NCI-H82 (cell line): ENCODE data around the gene TBC1D19.

Experiments
- DNase-seq: peaks from one replicate; lab custom pipeline; 2025; lab: John Stamatoyannopoulos, UW

The TBC1D19 gene

DNA sequence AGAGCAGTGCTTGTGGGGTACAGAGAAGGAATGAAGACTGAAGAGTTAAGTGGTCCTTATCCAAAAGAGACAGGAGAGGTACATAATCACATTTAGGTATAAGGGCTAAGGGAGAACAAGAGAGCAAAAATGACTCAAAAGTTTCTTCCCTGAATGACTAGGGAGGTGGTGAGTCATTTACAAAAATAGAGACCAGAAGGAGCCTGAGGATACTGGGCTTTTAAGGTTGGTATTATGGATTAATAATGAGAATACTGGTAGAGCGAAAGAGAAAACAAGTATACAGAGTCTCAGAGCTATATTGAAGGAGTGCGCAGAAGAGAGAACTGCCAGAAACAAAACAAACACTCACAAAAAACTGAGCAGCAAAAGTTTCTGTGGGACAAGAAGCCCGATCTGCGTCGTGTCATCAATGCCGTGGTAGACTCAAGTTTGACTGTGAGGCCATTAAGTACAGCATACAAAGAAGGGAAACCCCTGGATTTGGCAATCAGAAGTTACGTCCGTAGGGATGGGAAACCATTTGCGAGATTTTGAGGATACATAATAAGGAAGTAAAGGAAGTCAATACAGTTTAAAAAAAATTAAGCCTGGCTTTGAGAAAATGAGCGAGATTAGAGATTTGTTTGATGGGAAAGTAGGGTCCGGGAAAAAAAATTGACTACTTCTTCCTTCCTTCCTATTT, 147.6 kb downstream of the TBC1D19 start:
- no peak for DNase-seq

DNA sequence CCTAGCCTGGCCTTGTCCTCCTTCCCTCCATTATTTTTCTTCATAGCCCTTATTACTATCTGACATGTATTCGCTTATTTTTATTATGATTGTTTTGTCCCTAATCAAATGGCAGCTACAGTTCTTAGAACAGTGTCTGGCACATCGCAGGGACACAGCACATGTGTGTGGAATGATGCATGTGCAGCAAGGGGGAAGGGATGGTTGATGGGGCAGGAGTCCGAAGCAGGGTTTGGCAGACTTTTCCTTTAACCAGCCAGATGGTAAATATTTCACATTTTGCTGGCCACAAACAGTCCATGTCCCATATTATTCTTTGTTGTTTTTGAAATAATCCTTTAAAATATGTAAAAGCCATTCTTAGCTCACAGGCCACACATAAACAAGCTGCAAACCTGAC, 148.5 kb downstream of the TBC1D19 start:
- DNase-seq = no peak

DNA sequence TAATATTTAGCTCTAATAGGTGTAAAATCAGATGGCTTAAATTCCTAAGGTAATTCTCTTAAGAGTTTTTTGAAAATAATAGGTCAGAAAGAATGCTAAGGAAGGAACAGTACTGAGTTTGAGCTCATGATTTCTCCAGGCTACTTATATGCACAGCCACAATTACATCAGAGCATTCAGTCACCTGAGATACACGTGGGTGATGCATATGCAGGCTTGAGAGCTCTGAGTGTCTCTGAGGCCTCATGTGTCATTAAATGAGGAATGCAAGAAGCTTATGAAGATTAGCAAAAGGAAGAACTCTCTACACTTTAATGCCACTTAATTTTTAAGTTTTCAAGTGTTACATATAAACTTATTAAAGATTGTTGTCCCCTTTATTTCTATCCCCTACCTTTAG, 152.7 kb downstream of the TBC1D19 start:
- peak; percentile 17 for DNase-seq

- no peak for DNase-seq
Observed at GRCh38 chr4:26737385-26737784, 153.5 kb downstream of the TBC1D19 start.

GRCh38 chr4:26741491-26741871, 157.6 kb downstream of the TBC1D19 start:
- no peak for DNase-seq

DNA sequence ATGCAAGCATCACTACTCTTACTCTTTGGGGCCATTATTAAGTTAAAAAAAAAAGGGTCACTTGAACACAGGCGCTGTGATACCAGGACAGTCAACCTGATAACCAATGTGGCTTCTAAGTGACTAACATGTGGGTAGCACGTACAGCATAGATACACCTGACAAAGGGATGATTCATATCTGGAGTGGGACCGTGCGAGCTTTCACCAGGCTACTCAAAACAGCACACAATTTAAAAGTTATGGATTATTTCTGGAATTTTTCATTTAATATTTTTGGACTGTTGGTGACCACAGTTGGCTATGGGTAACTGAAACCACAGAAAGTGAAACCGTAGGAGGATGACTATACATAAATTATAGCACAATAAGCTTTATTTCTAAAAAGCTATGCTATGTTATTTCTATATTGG, 162.9 kb downstream of the TBC1D19 start:
- DNase-seq = no peak

- DNase-seq = no peak
Observed at GRCh38 chr4:26748811-26749210, 164.9 kb downstream of the TBC1D19 start.

DNA sequence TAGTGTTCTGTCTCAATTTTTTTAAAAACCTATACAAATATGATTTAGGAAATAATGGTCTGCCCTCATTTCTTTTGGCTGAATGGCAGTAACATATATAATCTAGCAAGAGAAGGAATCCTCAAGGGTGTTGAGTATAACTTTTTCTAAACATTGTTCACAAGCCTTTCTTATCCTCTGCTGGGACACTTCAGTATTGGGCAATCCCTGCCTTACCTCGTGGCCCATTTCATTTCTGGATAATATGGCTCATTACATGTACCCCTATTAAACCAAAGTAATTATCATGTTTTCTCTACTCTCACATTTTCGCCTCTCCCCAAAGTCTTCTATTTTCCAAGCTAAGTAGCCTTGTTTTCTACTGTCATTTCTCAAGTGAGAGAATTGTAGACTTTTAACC, 166.0 kb downstream of the TBC1D19 start:
- DNase-seq = no peak

DNA sequence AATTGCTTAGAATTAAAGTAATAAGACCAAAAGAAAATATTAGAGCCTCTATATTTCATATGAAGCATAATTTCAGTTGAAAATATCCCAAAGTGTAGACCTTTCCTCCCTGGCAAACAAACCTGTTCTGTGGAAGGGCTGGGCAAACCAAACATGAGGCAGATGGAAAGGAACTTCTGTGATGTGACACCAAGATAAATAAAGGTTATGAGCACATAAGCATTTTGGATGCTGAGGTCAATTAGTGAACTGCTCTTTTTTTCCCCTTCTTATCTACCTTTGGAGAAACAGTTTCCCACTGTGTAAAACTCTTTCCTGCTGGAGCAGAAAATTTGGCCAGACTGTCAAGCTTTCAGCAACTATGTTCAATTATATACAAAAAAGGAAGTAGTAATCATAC, 167.1 kb downstream of the TBC1D19 start:
- DNase-seq = no peak

DNA sequence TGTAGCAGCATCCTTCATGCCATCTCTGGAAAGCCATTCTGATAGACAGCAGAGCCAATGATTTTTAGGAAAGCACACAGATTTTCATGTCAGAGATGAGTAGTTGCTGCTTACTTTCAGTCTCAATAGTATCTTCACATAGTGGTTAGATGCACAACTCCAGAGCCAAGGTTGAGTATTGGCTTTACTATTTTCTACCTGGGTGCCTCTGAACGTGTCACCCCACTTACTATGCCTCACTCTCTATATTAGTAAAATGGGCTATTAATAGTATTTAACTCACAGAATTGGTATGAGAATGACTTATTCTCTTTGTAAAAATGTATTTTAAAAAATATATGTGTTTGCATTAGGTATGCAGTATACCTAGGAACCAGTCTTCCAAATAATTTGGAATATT, 168.0 kb downstream of the TBC1D19 start:
- no peak for DNase-seq

DNA sequence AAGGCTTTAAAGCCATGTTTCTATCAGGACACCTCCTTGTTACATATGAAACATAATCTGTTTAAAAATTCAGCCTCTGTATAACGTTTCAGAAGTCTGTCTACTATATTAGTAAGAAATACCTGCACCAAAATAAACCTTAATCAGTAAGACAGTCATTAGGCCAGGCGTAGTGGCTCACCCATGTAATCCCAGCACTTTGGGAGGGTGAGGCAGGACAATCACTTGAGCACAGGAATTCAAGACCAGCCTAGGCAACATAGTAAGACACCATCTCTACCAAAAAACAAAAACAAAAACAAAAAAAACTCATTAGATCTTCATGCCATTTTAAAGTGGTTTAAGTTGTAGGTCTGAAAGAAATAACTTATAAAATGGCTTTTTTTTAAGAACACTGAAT, 169.3 kb downstream of the TBC1D19 start:
- no peak for DNase-seq

DNA sequence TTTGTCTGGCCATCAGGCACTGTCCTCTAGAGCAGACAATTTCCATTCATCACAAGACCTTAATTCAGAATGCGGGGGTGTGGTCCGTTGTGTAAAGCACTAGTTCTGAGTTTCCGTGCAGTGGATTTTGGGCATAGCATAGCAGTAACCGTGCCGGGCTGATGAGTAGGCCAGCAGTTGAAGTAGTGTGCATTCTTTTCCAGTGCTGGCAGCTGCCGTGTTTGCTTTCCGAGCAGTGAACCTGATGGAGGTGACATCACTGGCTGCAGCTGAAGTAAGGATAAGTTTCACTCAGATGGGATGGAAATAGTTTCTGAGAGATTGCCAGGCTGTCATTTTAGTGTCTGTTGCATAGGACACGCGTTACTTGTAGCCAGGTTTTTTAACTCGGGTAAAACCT, 169.7 kb downstream of the TBC1D19 start:
- peak; percentile 8 for DNase-seq

- no peak for DNase-seq
Observed at GRCh38 chr4:26757751-26758150, 173.9 kb downstream of the TBC1D19 start.

DNA sequence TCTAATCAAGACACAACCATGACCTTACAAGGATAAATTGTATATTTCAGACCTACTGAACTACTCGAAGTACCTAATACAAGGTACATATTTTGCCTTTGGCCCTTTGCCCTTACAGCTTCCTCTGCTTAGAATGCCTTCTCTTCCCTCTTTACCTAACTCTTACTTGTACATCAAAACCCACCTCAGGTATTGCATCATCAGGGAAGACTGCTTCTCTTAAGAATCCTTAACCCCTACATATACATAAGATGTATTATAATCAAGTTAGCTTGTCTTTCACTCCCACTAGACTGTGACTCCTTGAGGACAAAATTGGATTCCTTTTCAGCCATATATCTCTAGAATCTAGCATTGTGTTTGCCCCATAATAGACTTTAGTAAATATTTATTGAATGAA, 175.0 kb downstream of the TBC1D19 start:
- DNase-seq = no peak

DNA sequence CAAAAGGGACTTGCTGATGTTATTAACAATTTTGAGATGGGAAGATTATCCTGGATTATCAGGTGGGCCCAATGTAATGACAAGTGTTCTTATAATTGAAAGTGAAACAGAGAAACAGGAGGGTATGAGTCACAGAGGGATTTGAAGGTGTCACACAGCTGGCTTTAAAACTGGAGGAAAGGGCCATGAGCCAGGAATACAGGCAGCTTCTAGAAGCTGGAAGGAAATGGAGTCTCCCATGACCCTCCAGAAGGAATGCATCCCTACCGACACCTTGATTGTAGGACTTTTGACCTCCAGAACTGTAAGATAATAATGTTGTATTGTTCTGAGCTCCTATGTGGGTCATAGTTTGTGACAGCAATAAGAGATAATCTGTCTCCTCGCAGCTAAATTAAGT, 178.8 kb downstream of the TBC1D19 start:
- DNase-seq = peak; percentile 40

- DNase-seq = no peak
Observed at GRCh38 chr4:26763063-26763462, 179.2 kb downstream of the TBC1D19 start.

DNA sequence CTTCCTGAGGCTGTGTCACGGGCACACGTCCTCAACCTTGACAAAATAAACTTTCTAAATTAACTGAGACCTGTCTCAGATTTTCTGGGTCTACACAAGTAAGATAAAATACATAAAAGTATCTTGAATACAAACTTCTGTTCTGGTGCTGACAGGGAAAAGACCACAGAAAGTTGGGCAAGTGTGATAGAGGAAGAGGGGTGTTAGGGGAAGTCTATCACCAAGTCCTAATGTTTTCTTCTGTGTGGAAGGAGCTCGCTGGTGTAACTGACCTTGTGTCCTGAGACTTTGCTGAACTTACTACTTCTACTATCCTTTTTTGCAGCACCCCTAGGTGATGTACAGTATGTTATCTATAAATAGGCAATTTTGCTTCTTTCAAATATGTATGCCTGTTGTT, 179.8 kb downstream of the TBC1D19 start:
- no peak for DNase-seq

DNA sequence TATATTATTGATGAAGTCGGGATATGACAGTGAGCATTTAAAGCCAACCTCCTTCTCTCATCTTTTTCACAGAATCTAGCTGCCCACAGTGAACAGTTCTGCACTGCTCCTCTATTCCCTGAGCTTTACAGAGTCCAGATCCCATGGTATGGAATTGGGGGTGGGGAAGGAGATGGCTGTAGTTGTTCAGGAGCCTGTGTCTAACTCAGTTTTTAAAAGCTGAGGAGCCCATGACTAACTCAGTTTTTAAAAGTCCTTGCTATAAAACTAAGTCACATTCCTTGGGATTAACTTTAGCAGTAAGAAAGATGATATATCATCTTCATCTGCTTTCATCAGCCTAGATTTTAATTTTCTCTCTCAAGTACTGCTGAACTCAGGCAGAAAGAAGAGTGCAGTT, 180.3 kb downstream of the TBC1D19 start:
- DNase-seq = no peak

DNA sequence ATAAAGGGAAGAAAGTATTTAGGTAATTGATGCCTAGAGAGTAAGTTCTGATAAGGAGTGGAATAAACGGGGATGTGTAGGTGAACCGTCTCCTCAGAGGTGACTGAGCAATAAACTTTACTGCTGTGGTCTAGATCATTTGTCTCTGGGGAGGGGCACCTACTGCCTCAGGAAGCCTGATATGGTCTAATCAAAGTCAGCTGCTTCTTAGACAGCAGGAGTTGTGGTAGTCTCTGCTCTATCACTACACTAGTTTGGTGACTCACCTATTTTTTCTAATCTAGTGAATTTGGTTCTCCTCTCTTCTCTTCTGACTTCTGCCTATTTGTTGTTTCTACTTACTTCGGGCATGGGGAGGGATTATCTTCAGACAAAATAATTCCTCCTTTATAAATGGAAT, 181.6 kb downstream of the TBC1D19 start:
- DNase-seq = no peak

- no peak for DNase-seq
Observed at GRCh38 chr4:26766141-26766540, 182.3 kb downstream of the TBC1D19 start.

DNA sequence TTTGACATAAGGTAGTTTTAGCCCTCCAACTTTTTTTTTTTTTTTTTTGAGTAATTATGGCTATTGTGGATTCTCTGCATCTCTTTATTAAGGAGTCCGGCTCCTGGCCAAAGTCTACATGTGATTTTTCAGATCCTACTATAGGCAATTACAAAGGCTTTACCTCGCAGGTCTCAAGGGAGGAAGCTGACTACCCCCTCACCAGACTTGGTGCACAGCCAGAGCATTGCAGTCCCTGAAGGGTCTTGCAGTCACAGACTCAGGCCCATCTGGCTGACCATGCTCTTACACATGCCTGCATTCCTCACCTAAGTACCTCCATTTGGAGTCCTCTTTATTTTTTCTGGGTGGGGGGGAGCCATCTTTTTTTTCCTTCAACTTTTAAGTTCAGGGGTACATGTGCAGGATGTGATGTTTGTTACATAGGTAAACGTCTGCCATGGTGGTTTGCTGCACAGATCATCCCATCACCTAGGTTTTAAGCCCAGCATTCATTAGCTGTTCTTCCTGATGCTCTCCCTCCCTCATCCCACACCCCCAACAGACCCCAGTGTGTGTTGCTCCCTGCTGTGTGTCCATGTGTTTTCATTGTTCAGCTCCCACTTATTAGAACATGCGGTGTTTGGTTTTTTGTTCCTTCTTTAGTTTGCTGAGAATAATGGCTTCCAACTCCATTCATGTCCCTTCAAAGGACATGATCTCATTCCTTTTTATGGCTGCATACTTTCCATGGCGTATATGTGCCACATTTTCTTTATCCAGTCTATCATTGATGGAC, 188.4 kb downstream of the TBC1D19 start:
- DNase-seq = peak; percentile 2

DNA sequence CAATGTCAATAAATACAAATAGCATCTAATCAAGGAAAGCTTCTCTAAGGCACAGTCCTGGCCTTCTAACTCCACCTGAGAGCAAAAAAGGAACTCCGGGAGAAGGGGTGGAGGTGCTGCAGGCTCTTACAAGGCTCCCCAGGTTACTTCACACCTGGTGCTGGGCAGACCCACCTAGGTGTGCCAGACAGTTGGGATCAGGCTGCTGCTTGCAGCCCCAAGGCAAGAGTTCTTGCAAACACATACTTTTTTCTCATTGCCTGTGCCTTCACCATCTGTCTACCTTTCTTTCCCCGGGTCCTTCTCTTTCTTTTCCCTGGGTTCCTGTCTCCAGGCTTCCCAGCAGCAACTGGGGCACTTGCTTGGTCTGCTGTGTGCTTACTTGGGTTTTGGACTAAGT, 195.3 kb downstream of the TBC1D19 start:
- no peak for DNase-seq

DNA sequence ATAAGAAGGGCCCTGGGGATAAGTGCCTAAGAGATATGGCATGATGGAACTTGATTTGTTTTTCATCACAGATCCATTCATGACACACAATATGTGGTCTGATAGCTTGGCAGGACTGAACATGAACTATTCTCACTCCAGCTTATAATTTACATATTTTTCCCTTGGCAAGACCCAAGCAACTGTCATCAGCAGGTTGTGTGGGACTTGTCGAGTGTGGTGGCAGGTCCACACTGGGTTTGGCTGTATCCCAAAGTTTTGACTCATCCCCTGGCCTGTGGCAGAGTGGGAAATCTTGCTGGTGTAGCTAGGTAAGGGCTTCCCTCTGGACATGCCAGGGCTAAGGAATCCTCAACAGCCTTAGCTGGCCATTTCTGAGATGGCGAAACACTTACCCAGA, 195.8 kb downstream of the TBC1D19 start:
- no peak for DNase-seq

- DNase-seq = no peak
Observed at GRCh38 chr4:26780539-26780938, 196.7 kb downstream of the TBC1D19 start.
